Measurements from ENCODE around the gene PXYLP1.

DNA sequence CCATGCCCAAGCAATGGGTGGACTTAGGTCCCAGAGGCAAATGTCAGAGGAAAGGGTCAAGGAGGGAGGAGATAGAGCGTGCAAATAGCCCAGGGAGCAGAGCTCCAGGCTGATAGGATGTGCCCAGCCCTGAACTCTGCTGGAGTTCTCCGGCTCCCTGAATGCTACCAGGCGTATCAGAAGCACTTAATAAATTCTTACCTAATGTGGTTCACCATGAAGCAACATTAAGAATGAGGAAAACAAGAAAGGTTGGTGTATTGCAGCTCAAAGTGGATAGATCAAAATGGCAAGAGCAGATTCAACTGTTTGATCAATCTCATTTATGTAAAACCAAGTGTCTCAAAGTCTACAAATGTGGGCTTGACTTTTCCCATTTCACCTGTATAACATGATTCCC lies 38.3 kb downstream of the PXYLP1 start:
- no peak for TF ChIP-seq POLR2A (IDR thresholded peaks at IDR 0.05; ENCODE audit: low read depth, low read length)
- no peak for TF ChIP-seq POLR2AphosphoS5 (IDR thresholded peaks at IDR 0.05; ENCODE audit: low read depth, low read length)
